NCI-H2107 treated with DMSO at 0.1 percent for 48 hours (cell line): Measurements from ENCODE around the gene NISCH.

ENCODE experiments used
- DNase-seq: peaks from one replicate; lab custom pipeline; 2025; ENCODE audit not compliant: unreplicated experiment; lab: John Stamatoyannopoulos, UW

NISCH gene

GRCh38 chr3:52435246-52436101 is 19.9 kb upstream of the NISCH start:
- no peak for DNase-seq

GRCh38 chr3:52436500-52437149 is 18.8 kb upstream of the NISCH start:
- no peak for DNase-seq

GRCh38 chr3:52437326-52438103 is 17.9 kb upstream of the NISCH start:
- no peak for DNase-seq

- DNase-seq, result no peak
Measured at GRCh38 chr3:52438104-52438376, 17.4 kb upstream of the NISCH start.

GRCh38 chr3:52438579-52439425 is 16.6 kb upstream of the NISCH start:
- DNase-seq, result no peak

GRCh38 chr3:52439426-52440248 is 15.8 kb upstream of the NISCH start:
- no peak for DNase-seq

GRCh38 chr3:52440249-52440551 is 15.2 kb upstream of the NISCH start:
- no peak for DNase-seq

- DNase-seq, result no peak
Measured at GRCh38 chr3:52440671-52441070, 14.7 kb upstream of the NISCH start.

- no peak for DNase-seq
Measured at GRCh38 chr3:52441091-52441771, 14.2 kb upstream of the NISCH start.

- no peak for DNase-seq
Measured at GRCh38 chr3:52441772-52442332, 13.6 kb upstream of the NISCH start.

- no peak for DNase-seq
Measured at GRCh38 chr3:52442409-52443267, 12.8 kb upstream of the NISCH start.

- DNase-seq, result no peak
Measured at GRCh38 chr3:52443268-52443610, 12.2 kb upstream of the NISCH start.

GRCh38 chr3:52443791-52444687 is 11.4 kb upstream of the NISCH start:
- DNase-seq, result no peak

- DNase-seq, result no peak
Measured at GRCh38 chr3:52444860-52445793, 10.3 kb upstream of the NISCH start, which contains the start of gene SEMA3G. TSS of gene SEMA3G (minus strand) at chr3:52445103. CDS start at chr3:52445027, 76 bp downstream.

- no peak for DNase-seq
Measured at GRCh38 chr3:52446042-52446441, 9.4 kb upstream of the NISCH start.
